NCI-H460 (cell line): ENCODE measurements around the gene DIO2. TPM values are rescaled to one million over a fixed set of nuclear protein-coding genes. Genes with fewer than 3 reads are reported as not detected.

ENCODE experiments used
- DNase-seq: peaks from one replicate; pipeline ENCODE4 v3.0.0-alpha.2; 2016; ENCODE audit warnings: low read depth; ENCODE audit errors: extremely low read depth
- total RNA-seq: library from RNA; depleted of rRNA; stranded (reverse); fragments of >200 nt; shearing (Covaris generic); gene quantifications from 2 replicates; pipeline ENCODE4 v1.2.3, GENCODE V29; 2014

The DIO2 gene
- total RNA-seq, 1 experiment from 2014 or later: 1.5 TPM

DNA sequence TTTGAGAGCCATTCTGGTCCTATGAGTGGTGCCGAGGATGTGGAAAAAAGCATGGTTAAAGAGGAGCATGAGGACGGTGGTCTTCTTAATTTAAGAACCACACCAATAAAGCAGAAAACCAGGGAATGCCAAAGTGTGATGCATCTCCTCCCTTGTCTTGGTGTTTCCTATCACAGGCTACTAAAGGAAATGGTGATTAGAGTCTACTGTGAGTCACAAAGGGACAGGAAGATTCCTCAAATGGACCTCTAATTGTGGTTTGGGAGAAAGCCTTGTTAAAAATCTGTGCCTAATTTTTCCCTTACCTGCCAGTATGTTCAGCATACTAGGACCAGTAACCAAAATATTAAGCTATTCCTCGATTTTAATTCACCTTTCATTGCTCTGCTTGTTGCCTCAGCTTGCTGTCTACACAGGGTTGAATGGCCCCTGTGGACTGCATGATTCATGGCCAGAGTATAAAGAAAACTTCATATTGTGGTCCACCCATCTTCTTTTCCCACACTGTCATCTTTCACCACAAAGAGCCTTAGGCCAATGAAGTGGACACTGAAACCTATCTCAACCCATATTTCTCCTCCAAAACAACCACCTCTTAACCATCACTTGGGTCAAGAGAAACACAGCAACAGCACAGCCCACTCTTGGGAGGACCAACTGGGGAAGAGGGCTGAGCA is 38.8 kb downstream of the DIO2 start:
- no peak for DNase-seq

DNA sequence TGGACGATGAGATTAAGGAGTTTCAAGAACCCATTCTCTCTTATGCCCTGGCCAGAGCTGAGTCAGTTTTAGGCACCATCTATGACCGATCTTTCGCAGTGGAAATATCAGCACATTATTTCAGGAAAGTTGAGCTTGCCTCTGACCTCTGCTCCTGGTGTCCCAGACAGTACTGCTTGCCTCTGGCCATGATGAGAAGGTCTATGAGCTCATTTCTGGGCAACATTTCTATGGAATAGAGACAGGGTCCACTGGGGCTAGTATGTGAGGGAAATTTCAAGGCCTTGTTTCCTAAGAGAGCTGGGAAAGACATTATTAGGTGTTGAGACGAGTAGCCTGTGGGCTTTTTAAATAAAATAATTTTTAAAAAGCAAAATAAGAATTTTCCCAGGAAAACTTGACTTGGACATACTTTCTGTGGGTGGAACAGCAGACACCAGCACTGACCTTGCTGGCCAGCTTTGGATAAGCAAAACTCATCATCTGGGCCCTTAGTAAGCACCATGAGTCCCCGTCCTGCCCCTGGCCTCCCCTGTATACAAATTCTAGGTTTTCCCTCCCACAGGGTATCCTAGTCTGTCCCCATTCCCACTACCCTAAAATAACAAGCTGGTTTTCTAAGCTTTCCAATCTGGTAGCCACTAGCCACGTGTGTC is 43.4 kb downstream of the DIO2 start:
- DNase-seq: no peak

DNA sequence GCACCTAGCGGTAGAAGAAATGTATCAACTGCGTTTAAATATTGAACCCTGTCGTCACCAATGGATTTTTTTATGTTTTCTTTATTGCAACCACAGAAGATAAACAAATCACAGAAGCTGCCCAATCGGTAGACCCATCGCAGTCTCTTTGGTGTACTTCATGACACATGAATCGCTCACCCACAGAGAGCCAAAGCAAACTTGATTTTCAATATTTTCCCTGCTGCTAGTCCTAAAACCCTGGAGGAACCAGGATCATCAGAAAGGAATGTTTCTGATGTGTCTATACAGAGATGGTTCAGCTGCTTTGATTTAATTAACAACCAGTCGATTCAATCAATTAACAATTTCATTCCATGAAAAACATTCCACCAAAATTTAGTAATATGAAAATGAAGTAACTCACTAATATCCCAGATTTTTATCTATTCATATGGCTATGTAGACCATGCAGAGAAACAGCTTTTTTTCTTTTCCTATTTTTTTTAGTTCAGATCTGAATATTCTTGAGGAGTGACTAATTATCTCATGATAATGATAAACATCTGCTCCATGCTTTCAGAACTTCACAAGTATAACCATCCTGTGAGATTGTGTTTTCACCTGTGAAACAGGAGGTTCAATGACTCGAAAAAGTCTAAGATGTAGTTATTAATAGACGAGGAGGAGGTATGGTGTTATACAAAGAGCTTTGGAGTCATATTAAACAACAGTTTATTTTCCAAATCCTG is 46.1 kb downstream of the DIO2 start:
- no peak for DNase-seq

DNA sequence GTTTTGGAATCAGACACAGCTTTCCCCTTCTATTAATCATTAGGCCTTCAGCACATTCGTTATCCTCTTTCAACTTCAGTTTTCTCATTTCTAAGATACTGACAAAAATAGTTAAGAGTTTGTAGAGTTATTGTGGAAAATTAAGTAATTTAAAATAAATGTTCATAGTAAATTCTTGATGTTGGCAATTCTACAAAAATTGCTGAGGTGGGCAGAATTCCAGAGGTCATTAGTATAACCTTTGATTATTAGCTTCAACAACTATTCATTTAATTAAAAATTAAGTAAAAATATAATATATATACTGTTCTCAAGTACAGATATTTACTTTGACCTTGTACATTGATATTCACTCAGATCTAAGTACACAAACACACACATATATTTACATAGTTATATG is 58.5 kb downstream of the DIO2 start:
- no peak for DNase-seq

DNA sequence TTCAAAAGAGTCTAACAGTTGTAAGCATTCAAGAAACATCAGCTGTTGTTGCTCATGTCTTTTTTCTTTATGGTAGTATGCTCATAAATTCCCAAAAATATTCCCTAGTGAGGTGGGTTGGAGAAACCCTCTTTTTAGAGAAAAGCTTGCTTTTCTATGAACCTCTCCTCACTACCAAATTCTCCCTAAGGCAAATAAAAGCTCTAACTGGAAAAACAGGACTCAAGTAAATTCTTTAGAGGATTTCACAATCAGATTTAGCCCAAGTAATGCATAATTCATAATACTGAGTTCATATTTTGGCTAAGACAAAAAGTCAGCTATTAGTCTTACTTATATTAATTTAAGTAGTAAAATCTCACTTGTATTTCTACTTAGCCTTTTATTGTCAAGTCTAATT is 59.1 kb downstream of the DIO2 start:
- no peak for DNase-seq

DNA sequence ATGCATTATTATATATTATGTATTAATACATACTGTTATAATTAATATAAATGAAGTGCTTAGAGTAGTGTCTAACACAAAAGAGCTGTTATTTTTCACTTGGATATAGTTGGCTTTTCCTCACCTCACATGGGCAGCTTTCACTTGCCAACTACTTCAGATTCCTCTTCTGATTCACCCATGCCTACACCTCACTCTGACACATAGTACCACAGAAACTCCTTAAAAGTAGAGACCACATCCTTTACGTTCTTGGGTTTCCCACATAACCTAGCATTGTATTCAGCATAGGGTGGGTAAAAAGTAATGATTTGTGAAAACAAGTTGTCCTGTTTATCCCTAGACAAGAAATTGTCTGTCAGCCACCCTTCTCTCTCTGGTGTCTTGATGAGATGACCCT is 61.0 kb downstream of the DIO2 start:
- no peak for DNase-seq
